Endothelial cell of umbilical vein (primary cell): Measurements from ENCODE around the gene SULT1A2. TPM values are rescaled to one million over a fixed set of nuclear protein-coding genes. Genes with fewer than 3 reads are reported as not detected.
A peak's percentile ranks its signal among the peaks of the same experiment; 100 is the strongest.
"Not testable (repeated sequence)": the region's sequence is repeated elsewhere in the genome, so short reads cannot be mapped to it uniquely, and the experiment has no call there.

ENCODE experiments used
- Bru-seq: library from RNA; stranded (reverse); fragments of 400-500 nt; gene quantifications from one replicate; lab custom pipeline; 2021; lab: Mats Ljungman, UMichigan
- BruChase-seq, 2 experiments: library from RNA; stranded (reverse); fragments of 400-500 nt; gene quantifications; one replicate each; lab custom pipeline; 2021; lab: Mats Ljungman, UMichigan
- BruUV-seq: library from RNA; stranded (reverse); fragments of 400-500 nt; replicated peaks from 2 replicates; lab custom pipeline; 2021; lab: Mats Ljungman, UMichigan
- CTCF ChIA-PET: fragments of 300-600, 350-600 bp; sonication (Branson Sonifier 250); formaldehyde crosslinking; loops from one replicate; lab custom pipeline; 2021; ENCODE audit warnings: antibody characterized with exemption, inconsistent platforms; lab: Charles Lee
- POLR2A ChIA-PET: fragments of 300-600, 350-600 bp; sonication (Branson Sonifier 250); formaldehyde crosslinking; loops from one replicate; lab custom pipeline; 2021; ENCODE audit warnings: antibody characterized with exemption, inconsistent platforms; lab: Charles Lee
- DNase-seq: peaks from one replicate; pipeline ENCODE4 v3.0.0-alpha.2; 2011; ENCODE audit warnings: low read depth, low spot score
- FAIRE-seq: peaks from 2 replicates; lab custom pipeline; 2011; peaks lifted over from hg19 to GRCh38; lab: Jason Lieb, UNC
- H2AFZ ChIP-seq: 2 replicates; pipeline ENCODE4 v1.6.0; 2012; ENCODE audit warnings: low read depth, low read length, control low read depth, inconsistent platforms
- H3K27ac ChIP-seq: 2 replicates; pipeline ENCODE4 v1.5.1; 2011; ENCODE audit warnings: low read depth, mild to moderate bottlenecking, control low read depth, low read length, moderate library complexity; ENCODE audit not compliant: insufficient read depth
- H3K27me3 ChIP-seq, 2 experiments: 2 replicates each; pipeline versions ENCODE4 v1.6.0 to v1.6.1; 2011; ENCODE audit warnings: low read length in 2 of 2, mixed read lengths in 1 of 2; ENCODE audit not compliant: control insufficient read depth in 2 of 2, insufficient read depth in 2 of 2
- H3K36me3 ChIP-seq, 2 experiments: 2 replicates in 1 of 2; 3 replicates in 1 of 2; pipeline ENCODE4 v1.5.1; 2011; ENCODE audit warnings: low read length in 2 of 2, mild to moderate bottlenecking in 1 of 2, moderate library complexity in 1 of 2; ENCODE audit not compliant: control insufficient read depth in 2 of 2, insufficient read depth in 2 of 2; ENCODE audit errors: extremely low read depth in 1 of 2
- H3K4me1 ChIP-seq: 3 replicates; pipeline ENCODE4 v1.5.1; 2011; ENCODE audit warnings: mild to moderate bottlenecking, low read length; ENCODE audit not compliant: control insufficient read depth, insufficient read depth; ENCODE audit errors: extremely low read depth
- H3K4me2 ChIP-seq: 2 replicates; pipeline ENCODE4 v1.6.1; 2011; ENCODE audit warnings: low read length, control low read depth, mixed read lengths; ENCODE audit not compliant: insufficient read depth
- H3K4me3 ChIP-seq, 3 experiments: fragments of 200-600 bp in 1 of 3; sonication (generic), shearing (Covaris generic) in 1 of 3; replicated peaks in 1 of 3; 2 replicates each; pipeline ENCODE4 v1.5.1; 2011 to 2016; ENCODE audit warnings: control low read depth in 3 of 3, low read length in 3 of 3, mild to moderate bottlenecking in 2 of 3, inconsistent platforms in 1 of 3, low read depth in 1 of 3, moderate library complexity in 1 of 3; ENCODE audit not compliant: insufficient read depth in 1 of 3
- H3K79me2 ChIP-seq: 2 replicates; pipeline ENCODE4 v1.6.0; 2012; ENCODE audit warnings: low read length, inconsistent platforms; ENCODE audit not compliant: control insufficient read depth, insufficient read depth
- H3K9ac ChIP-seq: replicated peaks from 2 replicates; pipeline ENCODE3; 2011; ENCODE audit warnings: low read length, control low read depth; ENCODE audit not compliant: insufficient read depth; ENCODE audit errors: extremely low read depth
- H3K9me1 ChIP-seq: replicated peaks from 3 replicates; pipeline ENCODE4 v1.6.0; 2011; ENCODE audit warnings: mild to moderate bottlenecking, low read length; ENCODE audit not compliant: control insufficient read depth, insufficient read depth; ENCODE audit errors: extremely low read depth
- H3K9me3 ChIP-seq: replicated peaks from 2 replicates; pipeline ENCODE4 v1.5.1; 2012; ENCODE audit warnings: low read length, inconsistent platforms; ENCODE audit not compliant: control insufficient read depth, insufficient read depth
- H4K20me1 ChIP-seq: replicated peaks from 2 replicates; pipeline ENCODE3; 2011; ENCODE audit warnings: mild to moderate bottlenecking, low read length; ENCODE audit not compliant: control insufficient read depth, insufficient read depth; ENCODE audit errors: extremely low read depth
- FOS ChIP-seq: IDR thresholded peaks from 2 replicates; pipeline ENCODE4 v1.6.1; 2011; ENCODE audit warnings: mild to moderate bottlenecking, low read length, moderate library complexity, borderline replicate concordance; ENCODE audit not compliant: insufficient read depth
- GATA2 ChIP-seq: IDR thresholded peaks from 2 replicates; pipeline ENCODE4 v1.7.0; 2011; ENCODE audit warnings: low read depth, mild to moderate bottlenecking, moderate library complexity, mixed read lengths, low read length; ENCODE audit not compliant: insufficient read length, insufficient read depth
- MYC ChIP-seq: IDR thresholded peaks from one replicate; pipeline ENCODE4 v1.6.1; 2011; ENCODE audit warnings: mild to moderate bottlenecking, low read depth, low read length
- POLR2A ChIP-seq: IDR thresholded peaks from 2 replicates; pipeline ENCODE4 v1.6.1; 2012; ENCODE audit warnings: low read depth, mild to moderate bottlenecking, control low read depth, low read length
- POLR2AphosphoS5 ChIP-seq: IDR thresholded peaks from 2 replicates; pipeline ENCODE4 v1.6.1; 2012; ENCODE audit warnings: low read depth, mild to moderate bottlenecking, control low read depth, low read length, moderate library complexity; ENCODE audit not compliant: insufficient read depth
- dilution Hi-C: fragments of 300-500 bp; cut with MboI; formaldehyde crosslinking; loops from one replicate; pipeline ENCODE4 v1.15.0; 2019; ENCODE audit warnings: low sequenced_read_pairs; ENCODE audit not compliant: extremely low pct_ligation_motif_present
- intact Hi-C: fragments of 100-400 bp; cut with micrococcal nuclease; formaldehyde crosslinking; loops from one replicate; pipeline ENCODE4 v1.10.0; 2022
- long read RNA-seq: library from polyadenylated mRNA; stranded (forward); transcript quantifications from one replicate; pipeline ENCODE4 v2.0.0, GENCODE V29; 2021
- polyA minus RNA-seq, 3 experiments: library from RNA; depleted of rRNA, polyadenylated mRNA; stranded (reverse); fragments of >200 nt; gene quantifications; 1 replicate in 1 of 3; 2 replicates in 2 of 3; pipeline ENCODE4 v1.2.3, GENCODE V29; 2011
- polyA plus RNA-seq, 4 experiments: library from polyadenylated mRNA; depleted of rRNA in 3 of 4; stranded (reverse) in 3 of 4; unstranded in 1 of 4; fragments of >200 nt; gene quantifications; 2 replicates each; pipeline versions ENCODE4 v1.2.1 to v1.2.3, GENCODE V29; 2011 to 2012; ENCODE audit warnings: missing spikeins in 1 of 4
- total RNA-seq: library from RNA; stranded (reverse); gene quantifications from 2 replicates; pipeline ENCODE4 v1.2.3, GENCODE V29; 2021

Gene SULT1A2
- total RNA-seq: not detected in 2 replicates
- 0.06 TPM in 1 of 2 replicates, not detected in the other for polyA plus RNA-seq
- 0.10 TPM in 1 of 2 replicates, not detected in the other for polyA plus RNA-seq (2011; cell fraction: cytosol; rRNA removed)
- not detected in 2 replicates for polyA plus RNA-seq (2011; cell fraction: nucleus; rRNA removed)
- polyA plus RNA-seq (2012): 0.27 TPM in 1 of 2 replicates, not detected in the other
- not detected in 2 replicates for polyA minus RNA-seq
- 0.92 TPM for polyA minus RNA-seq (2011; cell fraction: cytosol; rRNA and poly(A)+ RNA removed)
- not detected in 2 replicates for polyA minus RNA-seq (2011; cell fraction: nucleus; rRNA and poly(A)+ RNA removed)
- Bru-seq, nascent RNA: percentile 11 among the genes with signal in this experiment
- BruChase-seq, experiment 1, labeled RNA remaining after a 6-hour chase: percentile 7 among the genes with signal in this experiment
- BruChase-seq, experiment 2, labeled RNA remaining after a 2-hour chase: not detected
- long read RNA-seq, partial matches to known transcripts: 0 of 2 reads
- long read RNA-seq, other reads (novel, unspliced or antisense): 2 of 2 reads

- Histone ChIP-seq H3K9me1 (no peaks in the 10 kb centered on the region), H3K4me2 (no peak within 1 kb of the TSS), H3K4me3 (no peak within 1 kb of the TSS), H3K36me3 (no peaks in the 10 kb centered on the region), H3K9me3 (no peaks in the 10 kb centered on the region), H2AFZ (no peak within 1 kb of the TSS), H3K79me2 (no peaks in the 10 kb centered on the region), H3K9ac (no peak within 1 kb of the TSS), H3K4me1 (no peaks in the 10 kb centered on the region), H4K20me1 (no peaks in the 10 kb centered on the region), H3K27ac (no peak within 1 kb of the TSS), H3K27me3 (no peaks in the 10 kb centered on the region)
- no peak for FAIRE-seq
- CTCF ChIA-PET: no interaction called here
- POLR2A ChIA-PET: interaction anchor here (0.7 kb wide), 1 partner anchor 291 kb away, joined by 6 read pairs; no protein-coding TSS in a partner anchor
- DNase-seq: no peak
- intact Hi-C loops (no loop called here), dilution Hi-C loops (no loop called here)
- BruUV-seq: no TSS peak
- TF ChIP-seq POLR2A (no peak), POLR2AphosphoS5 (no peak), MYC (no peak), FOS (no peak), GATA2 (no peak)
Measured at GRCh38 chr16:28596840-28597691, at the start of gene SULT1A2. Gene SULT1A2 (minus strand): TSS chr16:28597050. CDS start chr16:28595930, 1,120 bp downstream.

GRCh38 chr16:28639959-28640358 lies 43.1 kb upstream of the SULT1A2 start:
- H3K9ac ChIP-seq, H3K79me2 ChIP-seq, H3K4me1 ChIP-seq, H3K36me3 ChIP-seq, H4K20me1 ChIP-seq, H3K27ac ChIP-seq, H3K27me3 ChIP-seq, FAIRE-seq, DNase-seq, H3K9me3 ChIP-seq, BruUV-seq, H3K9me1 ChIP-seq, H3K4me2 ChIP-seq, CTCF ChIA-PET, dilution Hi-C loops, H2AFZ ChIP-seq, POLR2A ChIA-PET, H3K4me3 ChIP-seq: not testable (repeated sequence)
- intact Hi-C loops: loop anchor here (10.0 kb wide), 1 partner anchor 65 kb away; no protein-coding TSS in a partner anchor

GRCh38 chr16:28638359-28638758 lies 41.5 kb upstream of the SULT1A2 start:
- H3K36me3 ChIP-seq, BruUV-seq, H3K9ac ChIP-seq, FAIRE-seq, H3K4me3 ChIP-seq, H2AFZ ChIP-seq, H3K9me1 ChIP-seq, H3K4me1 ChIP-seq, DNase-seq, H3K27ac ChIP-seq, CTCF ChIA-PET, POLR2A ChIA-PET, dilution Hi-C loops, H3K9me3 ChIP-seq, H4K20me1 ChIP-seq, H3K4me2 ChIP-seq, H3K27me3 ChIP-seq, H3K79me2 ChIP-seq: not testable (repeated sequence)
- intact Hi-C loops: loop anchor here (10.0 kb wide), 1 partner anchor 64 kb away; no protein-coding TSS in a partner anchor
